ENCODE measurements around the gene OR2J2.
"Not testable (repeated sequence)": the region's sequence is repeated elsewhere in the genome, so short reads cannot be mapped to it uniquely, and the experiment has no call there.

The OR2J2 gene

DNA sequence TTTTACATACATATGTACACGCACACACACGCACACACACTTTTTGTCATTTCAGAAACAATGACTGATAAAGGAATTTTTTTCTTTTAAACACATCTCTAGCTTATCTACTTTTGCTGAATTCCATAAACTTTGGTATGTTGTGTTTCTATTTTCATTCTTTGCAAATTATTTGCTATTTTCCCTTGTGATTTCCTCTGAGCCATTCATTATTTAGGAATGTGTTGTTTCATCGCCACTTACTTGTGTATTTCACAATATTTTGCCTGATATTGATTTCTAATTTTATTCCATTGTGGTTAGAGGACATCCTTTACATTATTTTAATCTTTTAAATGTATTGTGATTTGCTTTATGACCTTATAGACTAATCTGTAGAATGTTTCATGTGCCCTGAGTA is 23.6 kb upstream of the OR2J2 start:
- TF ChIP-seq, protein P1, sequence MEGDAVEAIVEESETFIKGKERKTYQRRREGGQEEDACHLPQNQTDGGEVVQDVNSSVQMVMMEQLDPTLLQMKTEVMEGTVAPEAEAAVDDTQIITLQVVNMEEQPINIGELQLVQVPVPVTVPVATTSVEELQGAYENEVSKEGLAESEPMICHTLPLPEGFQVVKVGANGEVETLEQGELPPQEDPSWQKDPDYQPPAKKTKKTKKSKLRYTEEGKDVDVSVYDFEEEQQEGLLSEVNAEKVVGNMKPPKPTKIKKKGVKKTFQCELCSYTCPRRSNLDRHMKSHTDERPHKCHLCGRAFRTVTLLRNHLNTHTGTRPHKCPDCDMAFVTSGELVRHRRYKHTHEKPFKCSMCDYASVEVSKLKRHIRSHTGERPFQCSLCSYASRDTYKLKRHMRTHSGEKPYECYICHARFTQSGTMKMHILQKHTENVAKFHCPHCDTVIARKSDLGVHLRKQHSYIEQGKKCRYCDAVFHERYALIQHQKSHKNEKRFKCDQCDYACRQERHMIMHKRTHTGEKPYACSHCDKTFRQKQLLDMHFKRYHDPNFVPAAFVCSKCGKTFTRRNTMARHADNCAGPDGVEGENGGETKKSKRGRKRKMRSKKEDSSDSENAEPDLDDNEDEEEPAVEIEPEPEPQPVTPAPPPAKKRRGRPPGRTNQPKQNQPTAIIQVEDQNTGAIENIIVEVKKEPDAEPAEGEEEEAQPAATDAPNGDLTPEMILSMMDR (IDR thresholded peaks at IDR 0.05; ENCODE audit: low read depth, low read length): no peak
- no peak overlapping the region for H3K4me3 ChIP-seq (ENCODE audit: low read depth, low read length)

DNA sequence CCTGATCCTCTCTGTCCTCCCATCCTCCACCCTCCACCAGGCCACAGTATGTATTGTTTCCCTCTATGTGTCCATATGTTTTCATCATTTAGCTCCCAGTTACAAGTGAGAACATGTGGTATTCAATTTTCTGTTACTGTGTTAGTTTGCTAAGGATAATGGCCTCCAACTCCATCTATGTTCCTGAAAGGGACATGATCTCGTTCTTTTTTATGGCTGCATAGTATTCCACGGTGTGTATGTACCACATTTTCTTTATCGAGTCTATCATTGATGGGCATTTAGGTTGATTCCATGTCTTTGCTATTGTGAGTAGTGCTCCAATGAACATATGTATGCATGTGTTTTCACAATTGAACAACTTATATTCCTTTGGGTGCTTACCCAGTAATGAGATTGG is 21.3 kb upstream of the OR2J2 start:
- H3K4me3 ChIP-seq (ENCODE audit: low read depth, low read length): not testable (repeated sequence)

DNA sequence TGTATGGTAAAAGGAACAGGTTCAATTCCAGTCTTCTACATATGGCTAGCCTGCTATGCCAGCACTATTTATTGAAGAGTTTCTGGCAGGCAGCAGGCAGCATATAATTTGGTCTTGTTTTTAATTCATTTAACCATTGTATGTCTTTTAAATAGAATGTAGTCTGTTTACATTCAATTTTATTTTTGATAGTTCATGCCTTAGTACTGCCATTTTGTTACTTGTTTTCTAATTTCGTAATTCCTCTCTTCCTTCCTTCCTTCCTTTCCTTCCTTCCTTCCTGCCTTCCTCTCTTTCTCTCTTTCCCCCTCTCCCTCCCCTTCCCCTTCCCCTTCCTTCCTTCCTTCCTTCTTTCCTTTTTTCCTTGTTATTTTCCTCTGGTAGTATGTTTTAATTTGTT is 17.6 kb upstream of the OR2J2 start:
- TF ChIP-seq, protein P1 (IDR thresholded peaks at IDR 0.05; ENCODE audit: low read depth, low read length): no peak
- H3K4me3 ChIP-seq (ENCODE audit: low read depth, low read length): no peak overlapping the region

DNA sequence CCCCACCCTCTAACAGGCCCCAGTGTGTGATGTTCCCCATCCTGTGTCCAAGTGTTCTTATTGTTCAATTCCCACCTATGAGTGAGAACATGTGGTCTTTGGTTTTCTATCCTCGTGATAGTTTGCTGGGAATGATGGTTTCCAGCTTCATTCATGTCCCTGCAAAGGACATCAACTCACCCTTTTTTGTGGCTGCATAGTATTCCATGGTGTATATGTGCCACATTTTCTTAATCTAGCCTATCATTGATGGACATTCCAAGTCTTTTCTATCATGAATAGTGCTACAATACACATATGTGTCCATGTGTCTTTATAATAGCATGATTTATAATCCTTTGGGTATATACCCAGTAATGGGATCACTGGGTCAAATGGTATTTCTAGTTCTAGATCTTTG is 15.5 kb upstream of the OR2J2 start:
- H3K4me3 ChIP-seq (ENCODE audit: low read depth, low read length): not testable (repeated sequence)

DNA sequence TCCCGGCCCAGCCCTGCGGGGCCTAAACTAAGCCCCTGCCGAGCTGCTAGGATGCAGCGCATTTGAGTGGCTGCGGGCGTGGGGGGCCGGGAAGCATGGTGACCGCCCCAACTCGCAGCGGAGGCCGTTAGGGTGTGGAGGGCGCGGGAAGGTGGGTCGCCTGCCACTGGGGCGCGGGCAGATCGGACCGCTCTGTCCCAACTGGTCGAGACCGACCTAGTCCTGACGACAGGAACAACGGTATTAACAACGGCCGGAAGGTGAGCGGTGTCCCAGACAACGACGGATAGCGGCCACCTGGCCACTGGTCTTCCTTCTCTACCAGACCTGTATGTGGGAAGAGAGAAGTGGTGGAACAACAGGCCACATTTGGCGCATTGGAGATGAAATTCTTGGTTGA is 10.8 kb upstream of the OR2J2 start:
- not testable (repeated sequence) for H3K4me3 ChIP-seq (ENCODE audit: low read depth, low read length)

DNA sequence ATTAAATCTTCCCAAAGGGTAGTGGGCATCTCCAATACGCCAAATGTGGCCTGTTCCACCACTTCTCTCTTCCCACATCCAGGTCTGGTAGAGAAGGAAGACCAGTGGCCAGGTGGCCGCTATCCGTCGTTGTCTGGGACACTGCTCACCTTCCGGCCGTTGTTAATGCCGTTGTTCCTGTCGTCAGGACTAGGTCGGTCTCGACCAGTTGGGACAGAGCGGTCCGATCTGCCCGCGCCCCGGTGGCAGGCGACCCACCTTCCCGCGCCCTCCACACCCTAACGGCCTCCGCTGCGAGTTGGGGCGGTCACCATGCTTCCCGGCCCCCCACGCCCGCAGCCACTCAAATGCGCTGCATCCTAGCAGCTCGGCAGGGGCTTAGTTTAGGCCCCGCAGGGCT is 5.1 kb upstream of the OR2J2 start:
- not testable (repeated sequence) for H3K4me3 ChIP-seq (ENCODE audit: low read depth, low read length)

DNA sequence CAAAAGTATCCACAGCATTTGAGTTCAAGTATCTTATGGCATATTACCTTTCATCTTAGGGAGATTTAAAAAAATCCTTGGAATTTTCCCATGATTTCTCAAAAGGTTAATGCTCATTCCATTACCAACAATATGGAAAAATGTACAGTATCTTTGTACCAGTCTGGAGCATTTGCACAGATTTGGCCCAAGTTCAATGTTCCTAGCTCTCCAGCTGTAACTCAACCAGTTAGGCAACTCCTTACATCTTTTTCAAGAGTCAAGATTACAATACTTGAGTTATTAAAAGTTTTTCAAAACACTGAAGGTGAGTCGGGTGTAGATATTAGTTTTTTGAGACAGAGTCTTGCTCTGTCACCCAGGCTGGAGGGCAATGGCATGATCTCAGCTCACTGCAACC is 1.0 kb downstream of the OR2J2 start:
- TF ChIP-seq, protein P1 (IDR thresholded peaks at IDR 0.05; ENCODE audit: low read depth, low read length): no peak

DNA sequence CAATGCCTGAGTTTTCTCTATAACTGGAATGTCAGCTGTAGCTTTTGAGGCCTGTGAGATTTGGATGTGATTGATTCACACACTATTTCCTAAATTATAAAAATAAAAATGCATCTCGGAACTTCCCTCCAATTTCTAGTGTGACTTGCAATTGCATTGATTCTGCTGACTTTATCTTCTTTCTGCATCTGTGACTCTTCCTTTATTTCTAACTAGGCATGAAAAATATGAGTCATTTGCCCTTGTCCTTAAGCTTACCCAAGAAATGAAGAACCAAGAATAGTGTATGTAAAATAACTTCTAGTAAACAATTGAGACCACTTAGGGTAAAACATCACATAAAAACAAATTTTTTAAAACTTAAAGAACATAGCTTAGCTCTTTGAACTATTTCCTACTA is 12.9 kb downstream of the OR2J2 start:
- TF ChIP-seq, protein P1 (IDR thresholded peaks at IDR 0.05; ENCODE audit: low read depth, low read length): no peak
- no peak overlapping the region for H3K4me3 ChIP-seq (ENCODE audit: low read depth, low read length)

More for the DNA sequence above, 1.0 kb downstream of the OR2J2 start:
- H3K4me3 ChIP-seq (ENCODE audit: low read depth, low read length): no peak overlapping the region

DNA sequence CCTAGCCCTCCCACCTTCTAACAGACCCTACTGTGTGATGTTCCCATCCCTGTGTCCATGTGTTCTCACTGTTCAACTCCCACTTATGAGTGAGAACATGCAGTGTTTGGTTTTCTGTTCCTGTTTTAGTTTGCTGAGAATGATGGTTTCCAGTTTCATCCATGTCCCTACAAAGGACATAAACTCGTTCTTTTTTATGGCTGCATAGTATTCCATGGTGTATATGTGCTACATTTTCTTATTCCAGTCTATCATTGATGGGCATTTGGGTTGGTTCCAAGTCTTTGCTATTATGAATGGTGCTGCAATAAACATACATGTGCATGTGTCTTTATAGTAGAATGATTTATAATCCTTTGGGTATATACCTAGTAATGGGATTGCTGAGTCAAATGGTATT is 18.0 kb downstream of the OR2J2 start:
- H3K4me3 ChIP-seq (ENCODE audit: low read depth, low read length): not testable (repeated sequence)

DNA sequence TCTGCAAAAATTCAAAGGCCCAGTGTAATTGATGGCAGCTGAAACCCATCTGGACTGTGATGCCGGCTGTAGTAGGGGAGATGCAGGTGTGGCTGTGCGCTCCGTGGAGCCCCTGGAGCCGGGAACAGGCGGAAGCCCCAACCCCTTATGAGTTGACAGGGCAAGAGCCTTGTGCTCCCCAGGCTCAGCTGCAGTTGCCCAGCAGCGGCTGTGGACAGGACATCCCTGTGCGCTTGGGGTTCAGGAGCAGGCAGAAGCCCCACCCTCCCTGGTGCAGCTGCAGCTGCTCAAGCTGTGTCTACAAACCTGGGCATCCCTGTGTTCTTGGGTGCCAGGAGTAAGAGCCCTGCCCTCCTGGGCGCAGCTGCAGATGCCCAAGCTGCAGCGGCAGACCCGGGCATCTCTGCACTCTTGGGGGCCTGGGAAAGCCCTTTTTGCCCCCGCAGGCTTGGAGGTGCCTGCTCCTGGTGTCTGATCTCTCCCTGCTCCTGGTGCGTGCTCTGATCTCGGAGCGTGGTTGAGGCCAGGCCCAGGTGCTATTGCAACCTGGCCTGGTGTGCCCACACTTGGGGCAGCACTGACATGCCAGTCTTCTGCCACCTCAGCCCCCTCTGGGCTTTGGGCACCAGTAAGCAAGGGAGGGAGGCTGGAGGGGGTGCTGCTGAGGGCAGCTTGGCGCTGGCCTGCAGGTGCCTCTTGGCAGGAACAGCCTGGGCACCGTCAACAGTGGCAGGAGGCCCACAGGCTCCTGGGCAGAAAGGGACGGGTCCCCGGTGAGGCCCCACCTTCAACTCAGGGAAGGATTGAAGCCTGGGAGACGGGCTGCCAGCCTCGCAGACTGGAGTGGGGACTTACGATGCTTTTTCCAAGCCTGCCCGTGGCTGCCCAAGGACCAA is 30.3 kb downstream of the OR2J2 start:
- H3K4me3 ChIP-seq (ENCODE audit: low read depth, low read length): no peak overlapping the region
- TF ChIP-seq, protein P1 (IDR thresholded peaks at IDR 0.05; ENCODE audit: low read depth, low read length): no peak
